ENCODE data around the gene LRRIQ1.

- TF ChIP-seq CBFB (CRISPR knock-in tag; IDR thresholded peaks at IDR 0.05) (no peak), MLX (CRISPR knock-in tag; IDR thresholded peaks at IDR 0.05) (no peak), ZNF501 (CRISPR knock-in tag; IDR thresholded peaks at IDR 0.05) (no peak)
These were observed 6.7 kb upstream of the LRRIQ1 start for GRCh38 chr12:85029456-85029855.
